Chondrocyte (in vitro differentiated cells): ENCODE measurements around the gene STAT3. TPM values are rescaled to one million over a fixed set of nuclear protein-coding genes. Genes with fewer than 3 reads are reported as not detected.

Experiments used
- DNase-seq: peaks from one replicate; pipeline ENCODE4 v3.0.0; 2021; ENCODE audit warnings: mixed read lengths, low spot score
- H3K27ac Mint-ChIP-seq: one replicate; pipeline ENCODE4 v1.8.0; 2021; ENCODE audit warnings: mild to moderate bottlenecking, moderate library complexity, mixed read lengths; ENCODE audit not compliant: unreplicated experiment
- H3K27me3 Mint-ChIP-seq: 2 replicates; pipeline ENCODE4 v1.8.0; 2021; ENCODE audit warnings: low read depth, mixed read lengths
- H3K36me3 Mint-ChIP-seq: 2 replicates; pipeline ENCODE4 v1.8.0; 2021; ENCODE audit warnings: low read depth, mixed read lengths
- H3K4me1 Mint-ChIP-seq: 2 replicates; pipeline ENCODE4 v1.8.0; 2021; ENCODE audit warnings: low read depth, mild to moderate bottlenecking, mixed read lengths
- H3K4me3 Mint-ChIP-seq: one replicate; pipeline ENCODE4 v1.8.0; 2021; ENCODE audit warnings: mild to moderate bottlenecking, moderate library complexity, mixed read lengths; ENCODE audit not compliant: unreplicated experiment
- H3K9me3 Mint-ChIP-seq: 2 replicates; pipeline ENCODE4 v1.8.0; 2021; ENCODE audit warnings: low read depth, mixed read lengths
- CTCF ChIP-seq: fragments of 200-600 bp; sonication (generic); IDR thresholded peaks from 2 replicates; pipeline ENCODE4 v1.5.0; 2021; ENCODE audit warnings: antibody characterized with exemption, mild to moderate bottlenecking, moderate library complexity
- total RNA-seq: library from RNA; stranded (reverse); gene quantifications from 3 replicates; pipeline ENCODE4 v1.2.1, GENCODE V29; 2021

The STAT3 gene
- total RNA-seq, 1 donor from 2014 or later = 164 TPM

- peaks cover 16% of the 10 kb centered on the region for H3K36me3 Mint-ChIP-seq
- H3K27me3 Mint-ChIP-seq = no peaks in the 10 kb centered on the region
- H3K9me3 Mint-ChIP-seq = no peaks in the 10 kb centered on the region
- DNase-seq = no peak
- TF ChIP-seq CTCF = no peak
- peaks cover 73% of the 10 kb centered on the region for H3K4me1 Mint-ChIP-seq
- H3K27ac Mint-ChIP-seq = peak overlapping the region; percentile 90
- H3K4me3 Mint-ChIP-seq = peak overlapping the region; percentile 18
Observed at GRCh38 chr17:42407289-42407836, 19.1 kb upstream of the STAT3 start.

GRCh38 chr17:42406615-42407288 is 18.5 kb upstream of the STAT3 start:
- no peak overlapping the region for H3K4me3 Mint-ChIP-seq
- TF ChIP-seq CTCF = no peak
- peaks cover 17% of the 10 kb centered on the region for H3K36me3 Mint-ChIP-seq
- H3K4me1 Mint-ChIP-seq = peaks cover 74% of the 10 kb centered on the region
- no peak for DNase-seq
- H3K27ac Mint-ChIP-seq = peak overlapping the region; percentile 90
- H3K27me3 Mint-ChIP-seq = no peaks in the 10 kb centered on the region
- H3K9me3 Mint-ChIP-seq = no peaks in the 10 kb centered on the region

- Mint-ChIP-seq H3K4me1 (peaks cover 74% of the 10 kb centered on the region), H3K9me3 (no peaks in the 10 kb centered on the region), H3K27me3 (no peaks in the 10 kb centered on the region), H3K36me3 (peaks cover 17% of the 10 kb centered on the region), H3K27ac (peak overlapping the region; percentile 90), H3K4me3 (no peak overlapping the region)
- TF ChIP-seq CTCF = peak; percentile 84
- no peak for DNase-seq
Observed at GRCh38 chr17:42405963-42406495, 17.8 kb upstream of the STAT3 start.

GRCh38 chr17:42405076-42405475 is 16.8 kb upstream of the STAT3 start:
- H3K4me1 Mint-ChIP-seq = peaks cover 73% of the 10 kb centered on the region
- peak; percentile 82 for DNase-seq
- TF ChIP-seq CTCF = no peak
- no peaks in the 10 kb centered on the region for H3K27me3 Mint-ChIP-seq
- H3K36me3 Mint-ChIP-seq = peaks cover 17% of the 10 kb centered on the region
- peak overlapping the region; percentile 22 for H3K27ac Mint-ChIP-seq
- H3K4me3 Mint-ChIP-seq = no peak overlapping the region
- no peaks in the 10 kb centered on the region for H3K9me3 Mint-ChIP-seq

GRCh38 chr17:42404326-42405055 is 16.2 kb upstream of the STAT3 start:
- Mint-ChIP-seq H3K27ac (peak overlapping the region; percentile 51), H3K4me1 (peaks cover 70% of the 10 kb centered on the region), H3K9me3 (no peaks in the 10 kb centered on the region), H3K4me3 (no peak overlapping the region), H3K36me3 (peaks cover 17% of the 10 kb centered on the region), H3K27me3 (no peaks in the 10 kb centered on the region)
- DNase-seq = peak; percentile 72
- TF ChIP-seq CTCF = no peak
